Measurements from ENCODE around the gene NUP62. TPM values are rescaled to one million over a fixed set of nuclear protein-coding genes. Genes with fewer than 3 reads are reported as not detected.

Gene NUP62
- total RNA-seq, 1 experiment from 2014 or later, result 85.2 TPM

DNA sequence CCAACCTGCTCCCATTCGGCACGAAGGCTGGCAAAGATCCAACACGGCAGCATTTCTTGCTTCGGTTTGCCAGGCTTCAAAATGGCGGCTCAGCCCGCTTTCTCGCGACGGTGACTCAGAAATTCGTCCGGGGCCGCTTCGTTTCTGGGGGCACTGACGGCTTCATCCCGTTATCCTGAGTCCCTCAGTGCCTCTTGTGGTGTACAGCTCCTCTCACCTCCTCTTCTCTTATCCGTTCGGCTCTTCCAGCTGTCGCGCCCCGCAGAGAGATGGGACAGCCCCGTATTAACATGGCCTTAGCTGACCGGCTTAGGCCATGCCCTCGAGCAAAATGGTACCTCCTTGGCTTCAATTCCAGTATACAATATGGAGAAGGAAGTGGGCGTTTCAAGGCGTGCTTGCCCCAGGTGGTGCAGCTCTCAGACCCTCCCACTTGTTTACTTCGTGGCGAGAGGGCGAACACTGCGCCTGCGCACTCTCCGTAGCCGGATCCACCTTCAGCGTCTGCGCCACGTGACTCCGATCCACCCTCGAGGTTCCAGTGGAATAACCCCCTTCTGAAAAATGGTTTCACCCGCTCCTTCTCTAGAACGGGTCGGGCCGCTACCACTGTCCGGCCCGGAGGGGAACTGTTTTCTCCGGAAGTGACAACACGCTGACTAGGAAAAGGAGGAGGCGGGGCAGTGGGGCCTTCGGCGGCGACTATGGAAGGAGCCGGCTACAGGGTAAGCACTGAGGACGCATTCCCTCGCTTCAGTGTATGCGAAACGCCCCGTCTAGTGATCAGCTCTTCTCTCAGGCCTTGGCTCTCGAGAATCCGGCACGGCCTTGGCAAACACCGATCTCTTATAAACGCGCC, 52.1 kb downstream of the NUP62 start, which contains the start of the genes AKT1S1 and TBC1D17:
Gene AKT1S1 (minus strand): TSS at position 336 of the 859 bp plus-strand sequence. CDS start 4,060 bp downstream, outside the sequence.
Gene TBC1D17 (plus strand): TSS at position 683 of the 859 bp plus-strand sequence. CDS start 22 bp downstream, at position 705.
- intact Hi-C loops (cut with micrococcal nuclease), result loop anchor here (1.0 kb wide), 1 partner anchor 8 kb away; no protein-coding TSS in a partner anchor
- TF ChIP-seq CEBPB (IDR thresholded peaks at IDR 0.05; ENCODE audit: low read depth), result no peak
- TF ChIP-seq, protein P1, sequence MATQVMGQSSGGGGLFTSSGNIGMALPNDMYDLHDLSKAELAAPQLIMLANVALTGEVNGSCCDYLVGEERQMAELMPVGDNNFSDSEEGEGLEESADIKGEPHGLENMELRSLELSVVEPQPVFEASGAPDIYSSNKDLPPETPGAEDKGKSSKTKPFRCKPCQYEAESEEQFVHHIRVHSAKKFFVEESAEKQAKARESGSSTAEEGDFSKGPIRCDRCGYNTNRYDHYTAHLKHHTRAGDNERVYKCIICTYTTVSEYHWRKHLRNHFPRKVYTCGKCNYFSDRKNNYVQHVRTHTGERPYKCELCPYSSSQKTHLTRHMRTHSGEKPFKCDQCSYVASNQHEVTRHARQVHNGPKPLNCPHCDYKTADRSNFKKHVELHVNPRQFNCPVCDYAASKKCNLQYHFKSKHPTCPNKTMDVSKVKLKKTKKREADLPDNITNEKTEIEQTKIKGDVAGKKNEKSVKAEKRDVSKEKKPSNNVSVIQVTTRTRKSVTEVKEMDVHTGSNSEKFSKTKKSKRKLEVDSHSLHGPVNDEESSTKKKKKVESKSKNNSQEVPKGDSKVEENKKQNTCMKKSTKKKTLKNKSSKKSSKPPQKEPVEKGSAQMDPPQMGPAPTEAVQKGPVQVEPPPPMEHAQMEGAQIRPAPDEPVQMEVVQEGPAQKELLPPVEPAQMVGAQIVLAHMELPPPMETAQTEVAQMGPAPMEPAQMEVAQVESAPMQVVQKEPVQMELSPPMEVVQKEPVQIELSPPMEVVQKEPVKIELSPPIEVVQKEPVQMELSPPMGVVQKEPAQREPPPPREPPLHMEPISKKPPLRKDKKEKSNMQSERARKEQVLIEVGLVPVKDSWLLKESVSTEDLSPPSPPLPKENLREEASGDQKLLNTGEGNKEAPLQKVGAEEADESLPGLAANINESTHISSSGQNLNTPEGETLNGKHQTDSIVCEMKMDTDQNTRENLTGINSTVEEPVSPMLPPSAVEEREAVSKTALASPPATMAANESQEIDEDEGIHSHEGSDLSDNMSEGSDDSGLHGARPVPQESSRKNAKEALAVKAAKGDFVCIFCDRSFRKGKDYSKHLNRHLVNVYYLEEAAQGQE (IDR thresholded peaks at IDR 0.05; ENCODE audit: low read depth), result no peak
- TF ChIP-seq ZNF274 (IDR thresholded peaks at IDR 0.05; ENCODE audit: low read depth, low read length), result no peak
- TF ChIP-seq JUND (IDR thresholded peaks at IDR 0.05), result no peak
- peak; percentile 54 for TF ChIP-seq TCF7L2 (IDR thresholded peaks at IDR 0.05; ENCODE audit: borderline replicate concordance, extremely low read depth, insufficient read depth, insufficient read length)
- peak; percentile 26 for TF ChIP-seq POLR2A (IDR thresholded peaks at IDR 0.05; ENCODE audit: borderline replicate concordance, extremely low read depth, insufficient read depth, insufficient read length)
- TF ChIP-seq, protein P2, sequence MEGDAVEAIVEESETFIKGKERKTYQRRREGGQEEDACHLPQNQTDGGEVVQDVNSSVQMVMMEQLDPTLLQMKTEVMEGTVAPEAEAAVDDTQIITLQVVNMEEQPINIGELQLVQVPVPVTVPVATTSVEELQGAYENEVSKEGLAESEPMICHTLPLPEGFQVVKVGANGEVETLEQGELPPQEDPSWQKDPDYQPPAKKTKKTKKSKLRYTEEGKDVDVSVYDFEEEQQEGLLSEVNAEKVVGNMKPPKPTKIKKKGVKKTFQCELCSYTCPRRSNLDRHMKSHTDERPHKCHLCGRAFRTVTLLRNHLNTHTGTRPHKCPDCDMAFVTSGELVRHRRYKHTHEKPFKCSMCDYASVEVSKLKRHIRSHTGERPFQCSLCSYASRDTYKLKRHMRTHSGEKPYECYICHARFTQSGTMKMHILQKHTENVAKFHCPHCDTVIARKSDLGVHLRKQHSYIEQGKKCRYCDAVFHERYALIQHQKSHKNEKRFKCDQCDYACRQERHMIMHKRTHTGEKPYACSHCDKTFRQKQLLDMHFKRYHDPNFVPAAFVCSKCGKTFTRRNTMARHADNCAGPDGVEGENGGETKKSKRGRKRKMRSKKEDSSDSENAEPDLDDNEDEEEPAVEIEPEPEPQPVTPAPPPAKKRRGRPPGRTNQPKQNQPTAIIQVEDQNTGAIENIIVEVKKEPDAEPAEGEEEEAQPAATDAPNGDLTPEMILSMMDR (IDR thresholded peaks at IDR 0.05 in 2 of 3, conservative IDR thresholded peaks at IDR 0.05 in 1 of 3; ENCODE audit: borderline replicate concordance in 1 of 3, insufficient read depth in 1 of 3, low read depth in 2 of 3, low read length in 2 of 3), result no peak
- no peak for TF ChIP-seq EGR1 (IDR thresholded peaks at IDR 0.05; ENCODE audit: low read depth)
- TF ChIP-seq, protein P3, sequence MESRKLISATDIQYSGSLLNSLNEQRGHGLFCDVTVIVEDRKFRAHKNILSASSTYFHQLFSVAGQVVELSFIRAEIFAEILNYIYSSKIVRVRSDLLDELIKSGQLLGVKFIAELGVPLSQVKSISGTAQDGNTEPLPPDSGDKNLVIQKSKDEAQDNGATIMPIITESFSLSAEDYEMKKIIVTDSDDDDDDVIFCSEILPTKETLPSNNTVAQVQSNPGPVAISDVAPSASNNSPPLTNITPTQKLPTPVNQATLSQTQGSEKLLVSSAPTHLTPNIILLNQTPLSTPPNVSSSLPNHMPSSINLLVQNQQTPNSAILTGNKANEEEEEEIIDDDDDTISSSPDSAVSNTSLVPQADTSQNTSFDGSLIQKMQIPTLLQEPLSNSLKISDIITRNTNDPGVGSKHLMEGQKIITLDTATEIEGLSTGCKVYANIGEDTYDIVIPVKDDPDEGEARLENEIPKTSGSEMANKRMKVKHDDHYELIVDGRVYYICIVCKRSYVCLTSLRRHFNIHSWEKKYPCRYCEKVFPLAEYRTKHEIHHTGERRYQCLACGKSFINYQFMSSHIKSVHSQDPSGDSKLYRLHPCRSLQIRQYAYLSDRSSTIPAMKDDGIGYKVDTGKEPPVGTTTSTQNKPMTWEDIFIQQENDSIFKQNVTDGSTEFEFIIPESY (IDR thresholded peaks at IDR 0.05; ENCODE audit: extremely low read depth, insufficient replicate concordance, low read length), result peak; percentile 82
- TF ChIP-seq EZH2 (IDR thresholded peaks at IDR 0.05), result no peak
- TF ChIP-seq ZFX (IDR thresholded peaks at IDR 0.05), result peak; percentile 81
- TF ChIP-seq FOSL1 (IDR thresholded peaks at IDR 0.05; ENCODE audit: low read depth), result no peak
- no peak for TF ChIP-seq CBX3 (IDR thresholded peaks at IDR 0.05; ENCODE audit: low read depth)
- TF ChIP-seq, protein P4, sequence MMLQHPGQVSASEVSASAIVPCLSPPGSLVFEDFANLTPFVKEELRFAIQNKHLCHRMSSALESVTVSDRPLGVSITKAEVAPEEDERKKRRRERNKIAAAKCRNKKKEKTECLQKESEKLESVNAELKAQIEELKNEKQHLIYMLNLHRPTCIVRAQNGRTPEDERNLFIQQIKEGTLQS (IDR thresholded peaks at IDR 0.05), result no peak
- no peak for TF ChIP-seq SP1 (IDR thresholded peaks at IDR 0.05; ENCODE audit: low read depth)
- no peak for TF ChIP-seq ELF1 (IDR thresholded peaks at IDR 0.05; ENCODE audit: borderline replicate concordance, low read depth)
- TF ChIP-seq, protein P5, sequence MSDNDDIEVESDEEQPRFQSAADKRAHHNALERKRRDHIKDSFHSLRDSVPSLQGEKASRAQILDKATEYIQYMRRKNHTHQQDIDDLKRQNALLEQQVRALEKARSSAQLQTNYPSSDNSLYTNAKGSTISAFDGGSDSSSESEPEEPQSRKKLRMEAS (IDR thresholded peaks at IDR 0.05), result no peak
- TF ChIP-seq EZH2phosphoT487 (IDR thresholded peaks at IDR 0.05; ENCODE audit: borderline replicate concordance), result no peak
- peak; percentile 73 for TF ChIP-seq POLR2AphosphoS5 (IDR thresholded peaks at IDR 0.05; ENCODE audit: low read depth, low read length)

More for the DNA sequence above, 52.1 kb downstream of the NUP62 start, which contains the start of the genes AKT1S1 and TBC1D17:
- ATAC-seq (peak; percentile 73), DNase-seq (ENCODE audit: low read depth, low spot score) (peak; percentile 100)
- H3K36me3 ChIP-seq (ENCODE audit: control insufficient read depth in 1 of 2, insufficient read depth in 2 of 2, low read length in 2 of 2), result peaks cover 2 to 8% of the 10 kb centered on the region in 2 experiments; a peak in 2 of 4 replicates
- H3K4me1 ChIP-seq (ENCODE audit: control insufficient read depth in 1 of 2, insufficient read depth in 2 of 2, low read length in 2 of 2), result peaks cover 11 to 28% of the 10 kb centered on the region in 2 experiments
- peak within 1 kb of the TSS; percentile 93 for H3K9ac ChIP-seq (ENCODE audit: low read length)
- no peaks in the 10 kb centered on the region for H3K27me3 ChIP-seq (ENCODE audit: insufficient read depth, low read length)
- peak within 1 kb of the TSS; percentile 98 for H3K27ac ChIP-seq (ENCODE audit: low read depth, low read length)
- RAD21 ChIA-PET (ENCODE audit: low non-redundant PET in 1 of 2, low total read pairs in 2 of 2, uncharacterized antibody in 2 of 2, unreplicated experiment in 2 of 2), result no interaction called here
- BruUV-seq (replicated peaks), result no TSS peak
- H3K9me3 ChIP-seq (ENCODE audit: control insufficient read depth in 1 of 2, insufficient read depth in 1 of 2, low read depth in 1 of 2, low read length in 2 of 2), result no peaks in the 10 kb centered on the region
- CTCF ChIA-PET, result no interaction called here
- peak within 1 kb of the TSS; percentile 99 for H3K4me2 ChIP-seq (ENCODE audit: low read length)
- H3K9me2 ChIP-seq (ENCODE audit: insufficient read depth), result no peaks in the 10 kb centered on the region
- H3K4me3 ChIP-seq (replicated peaks in 1 of 2; ENCODE audit: low read depth in 1 of 2, low read length in 2 of 2), result peak within 1 kb of the TSS; percentile 79 to 89
- POLR2A ChIA-PET, result interaction anchor here (0.8 to 2.1 kb wide), 7 partner anchors 8 to 159 kb away, joined by 3 to 6 read pairs (median 4); no protein-coding TSS in a partner anchor
- peak within 1 kb of the TSS; percentile 76 for H2AFZ ChIP-seq (ENCODE audit: low read depth, low read length, poor library complexity, severe bottlenecking)
- peaks cover 32% of the 10 kb centered on the region for H3K79me2 ChIP-seq (ENCODE audit: insufficient read depth, low read length)
- H4K20me1 ChIP-seq (ENCODE audit: insufficient read depth), result no peaks in the 10 kb centered on the region
